Calu3 (cell line): ENCODE measurements around the gene DOCK10. TPM values are rescaled to one million over a fixed set of nuclear protein-coding genes. Genes with fewer than 3 reads are reported as not detected.
A peak's percentile ranks its signal among the peaks of the same experiment; 100 is the strongest.

ENCODE experiments used
- BruUV-seq: library from RNA; stranded (reverse); fragments of 400-500 nt; replicated peaks from 2 replicates; lab custom pipeline; 2021; lab: Mats Ljungman, UMichigan
- CTCF ChIA-PET: fragments of 300-600 bp; sonication (Branson Sonifier 250); formaldehyde crosslinking; loops from one replicate; lab custom pipeline; 2022; ENCODE audit warnings: antibody characterized with exemption; lab: Charles Lee
- DNase-seq: peaks from one replicate; pipeline ENCODE4 v3.0.0; 2022
- H3K27ac Mint-ChIP-seq: one replicate; pipeline ENCODE4 v1.8.0; 2022; ENCODE audit warnings: mixed read lengths; ENCODE audit not compliant: unreplicated experiment
- H3K27me3 Mint-ChIP-seq: one replicate; pipeline ENCODE4 v1.8.0; 2022; ENCODE audit warnings: mixed read lengths; ENCODE audit not compliant: unreplicated experiment
- H3K36me3 Mint-ChIP-seq: one replicate; pipeline ENCODE4 v1.8.0; 2022; ENCODE audit warnings: mild to moderate bottlenecking, moderate library complexity, mixed read lengths; ENCODE audit not compliant: insufficient read depth, unreplicated experiment
- H3K4me1 Mint-ChIP-seq: one replicate; pipeline ENCODE4 v1.8.0; 2022; ENCODE audit warnings: mild to moderate bottlenecking, low read depth, mixed read lengths; ENCODE audit not compliant: unreplicated experiment
- H3K4me3 Mint-ChIP-seq: one replicate; pipeline ENCODE4 v1.8.0; 2022; ENCODE audit warnings: mild to moderate bottlenecking, low read depth, moderate library complexity, mixed read lengths; ENCODE audit not compliant: unreplicated experiment
- H3K9me3 Mint-ChIP-seq: one replicate; pipeline ENCODE4 v1.8.0; 2022; ENCODE audit warnings: low read depth, mixed read lengths; ENCODE audit not compliant: unreplicated experiment
- intact Hi-C: fragments of 100-400 bp; cut with micrococcal nuclease; formaldehyde crosslinking; loops from one replicate; pipeline ENCODE4 v1.10.0; 2022; ENCODE audit not compliant: unreplicated experiment
- total RNA-seq: library from RNA; stranded (reverse); gene quantifications from 2 replicates; pipeline ENCODE4 v1.2.3, GENCODE V29; 2022
- TF ChIP-seq, protein P1 (sequence below): fragments of 200-600 bp; IDR thresholded peaks from one replicate; pipeline ENCODE4 v1.8.0; 2022; ENCODE audit warnings: antibody characterized with exemption; ENCODE audit not compliant: unreplicated experiment

The DOCK10 gene
- total RNA-seq, 1 experiment from 2014 or later, result 11.9 TPM

DNA sequence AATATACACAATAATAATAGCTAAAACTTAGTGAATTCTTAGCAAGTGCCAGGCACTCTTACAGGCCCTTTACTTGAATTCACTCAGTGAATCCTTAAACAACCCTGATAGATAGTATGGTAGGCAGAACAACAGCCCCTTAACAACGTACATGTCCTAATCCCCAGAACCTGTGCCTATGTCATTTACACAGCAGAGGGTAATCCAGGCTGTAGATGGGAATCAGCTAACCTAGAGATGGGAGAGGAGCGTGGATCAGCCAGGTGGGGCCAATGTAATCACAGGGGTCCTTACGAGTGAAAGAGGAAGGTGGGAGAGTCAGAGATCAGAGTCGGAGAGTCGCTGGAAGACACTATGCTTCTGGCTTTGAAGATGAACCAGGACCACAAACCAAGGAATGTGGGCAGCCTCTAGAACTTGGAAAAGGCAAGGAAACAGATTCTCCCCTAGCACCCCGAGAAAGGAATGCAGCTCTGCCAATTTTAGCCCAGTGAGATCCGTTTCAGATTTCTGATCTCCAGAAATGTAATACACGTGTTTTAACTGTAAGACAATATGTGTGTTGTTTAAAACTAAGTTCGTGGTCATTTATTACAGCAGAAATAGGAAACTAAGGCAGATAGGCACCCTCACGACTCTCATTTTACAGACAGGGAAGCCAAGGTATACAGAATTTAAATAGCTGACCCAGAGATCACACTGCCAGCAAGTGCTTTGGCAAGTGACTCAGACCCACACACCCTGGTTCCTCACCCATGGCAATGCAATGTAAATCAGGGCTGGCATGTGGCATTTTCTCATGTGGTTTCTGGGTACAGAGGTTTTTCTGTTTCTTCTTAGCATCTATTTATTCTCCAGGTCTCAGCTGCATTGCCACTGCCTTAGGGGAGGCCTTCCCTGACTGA, 68.9 kb downstream of the DOCK10 start:
- no peaks in the 10 kb centered on the region for H3K36me3 Mint-ChIP-seq

DNA sequence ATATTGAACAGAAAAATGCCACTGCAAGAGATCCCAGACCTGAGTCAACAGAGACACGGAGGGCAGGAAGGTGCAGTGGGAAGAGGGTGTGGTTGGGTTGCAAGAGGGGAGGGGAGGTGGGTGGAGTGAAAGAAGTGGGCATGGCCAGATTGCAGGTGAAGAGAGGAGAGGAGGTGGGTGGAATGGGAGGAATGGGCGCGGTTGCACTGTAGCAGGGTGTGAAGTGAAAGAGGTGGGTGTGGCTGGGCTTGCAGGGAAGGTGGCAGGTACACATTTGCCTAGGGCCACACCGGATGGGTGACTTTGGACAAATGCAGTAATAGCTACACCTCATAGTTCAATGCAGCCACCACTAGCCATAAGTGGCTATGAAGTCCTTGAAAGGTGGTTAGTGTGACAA, 71.1 kb downstream of the DOCK10 start:
- Mint-ChIP-seq H3K4me3 (no peak overlapping the region), H3K4me1 (peaks cover 26% of the 10 kb centered on the region), H3K9me3 (no peaks in the 10 kb centered on the region), H3K36me3 (no peaks in the 10 kb centered on the region), H3K27ac (peak overlapping the region; percentile 63), H3K27me3 (no peaks in the 10 kb centered on the region)
- no TSS peak for BruUV-seq
- CTCF ChIA-PET, result interaction anchor here (0.6 to 0.8 kb wide), 2 partner anchors 126 to 199 kb away, joined by 3 to 5 read pairs; no protein-coding TSS in a partner anchor
- DNase-seq, result peak; percentile 90
- TF ChIP-seq, protein P1, sequence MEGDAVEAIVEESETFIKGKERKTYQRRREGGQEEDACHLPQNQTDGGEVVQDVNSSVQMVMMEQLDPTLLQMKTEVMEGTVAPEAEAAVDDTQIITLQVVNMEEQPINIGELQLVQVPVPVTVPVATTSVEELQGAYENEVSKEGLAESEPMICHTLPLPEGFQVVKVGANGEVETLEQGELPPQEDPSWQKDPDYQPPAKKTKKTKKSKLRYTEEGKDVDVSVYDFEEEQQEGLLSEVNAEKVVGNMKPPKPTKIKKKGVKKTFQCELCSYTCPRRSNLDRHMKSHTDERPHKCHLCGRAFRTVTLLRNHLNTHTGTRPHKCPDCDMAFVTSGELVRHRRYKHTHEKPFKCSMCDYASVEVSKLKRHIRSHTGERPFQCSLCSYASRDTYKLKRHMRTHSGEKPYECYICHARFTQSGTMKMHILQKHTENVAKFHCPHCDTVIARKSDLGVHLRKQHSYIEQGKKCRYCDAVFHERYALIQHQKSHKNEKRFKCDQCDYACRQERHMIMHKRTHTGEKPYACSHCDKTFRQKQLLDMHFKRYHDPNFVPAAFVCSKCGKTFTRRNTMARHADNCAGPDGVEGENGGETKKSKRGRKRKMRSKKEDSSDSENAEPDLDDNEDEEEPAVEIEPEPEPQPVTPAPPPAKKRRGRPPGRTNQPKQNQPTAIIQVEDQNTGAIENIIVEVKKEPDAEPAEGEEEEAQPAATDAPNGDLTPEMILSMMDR, result no peak
- intact Hi-C loops, result loop anchor here (2.0 to 5.0 kb wide), 2 partner anchors 59 to 88 kb away; no protein-coding TSS in a partner anchor

More for the DNA sequence above, 68.9 kb downstream of the DOCK10 start:
- H3K27ac Mint-ChIP-seq, result peak overlapping the region; percentile 93
- H3K4me3 Mint-ChIP-seq, result peak overlapping the region; percentile 48
- no peaks in the 10 kb centered on the region for H3K9me3 Mint-ChIP-seq
- no peaks in the 10 kb centered on the region for H3K27me3 Mint-ChIP-seq
- TF ChIP-seq, protein P1, result no peak
- CTCF ChIA-PET, result interaction anchor here (0.6 to 0.9 kb wide), 2 partner anchors 9 to 388 kb away, joined by 4 read pairs; no protein-coding TSS in a partner anchor
- BruUV-seq, result no TSS peak
- H3K4me1 Mint-ChIP-seq, result peaks cover 26% of the 10 kb centered on the region
- peak; percentile 52 for DNase-seq
- intact Hi-C loops, result loop anchor here (5.0 kb wide), 1 partner anchor 61 kb away; no protein-coding TSS in a partner anchor

DNA sequence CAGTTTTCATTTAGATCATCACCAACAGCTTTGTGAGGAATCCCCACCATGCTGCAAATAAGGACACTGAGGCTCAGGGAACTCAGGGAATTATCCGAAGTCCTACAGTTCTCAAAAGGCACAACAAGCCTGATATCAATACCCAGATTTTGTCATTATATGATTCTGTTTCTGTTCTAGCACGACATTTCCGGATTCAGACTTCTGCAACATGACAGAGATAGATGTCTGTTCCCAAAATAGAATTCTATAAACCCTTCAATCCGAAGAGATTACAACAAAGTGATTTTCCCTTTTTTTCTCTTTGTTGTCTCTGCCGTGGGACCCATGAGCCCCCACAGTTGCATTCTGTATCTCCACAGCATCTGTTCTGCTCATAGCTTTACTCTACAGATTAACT, 72.0 kb downstream of the DOCK10 start:
- Mint-ChIP-seq H3K4me3 (no peak overlapping the region), H3K9me3 (no peaks in the 10 kb centered on the region), H3K4me1 (peaks cover 26% of the 10 kb centered on the region), H3K27me3 (no peaks in the 10 kb centered on the region), H3K36me3 (no peaks in the 10 kb centered on the region), H3K27ac (no peak overlapping the region)
- intact Hi-C loops, result loop anchor here (2.0 to 5.0 kb wide), 2 partner anchors 58 to 88 kb away; no protein-coding TSS in a partner anchor
- CTCF ChIA-PET, result interaction anchor here (0.8 kb wide), 1 partner anchor 125 kb away, joined by 3 read pairs; no protein-coding TSS in a partner anchor
- TF ChIP-seq, protein P1, result no peak
- BruUV-seq, result no TSS peak
- no peak for DNase-seq

DNA sequence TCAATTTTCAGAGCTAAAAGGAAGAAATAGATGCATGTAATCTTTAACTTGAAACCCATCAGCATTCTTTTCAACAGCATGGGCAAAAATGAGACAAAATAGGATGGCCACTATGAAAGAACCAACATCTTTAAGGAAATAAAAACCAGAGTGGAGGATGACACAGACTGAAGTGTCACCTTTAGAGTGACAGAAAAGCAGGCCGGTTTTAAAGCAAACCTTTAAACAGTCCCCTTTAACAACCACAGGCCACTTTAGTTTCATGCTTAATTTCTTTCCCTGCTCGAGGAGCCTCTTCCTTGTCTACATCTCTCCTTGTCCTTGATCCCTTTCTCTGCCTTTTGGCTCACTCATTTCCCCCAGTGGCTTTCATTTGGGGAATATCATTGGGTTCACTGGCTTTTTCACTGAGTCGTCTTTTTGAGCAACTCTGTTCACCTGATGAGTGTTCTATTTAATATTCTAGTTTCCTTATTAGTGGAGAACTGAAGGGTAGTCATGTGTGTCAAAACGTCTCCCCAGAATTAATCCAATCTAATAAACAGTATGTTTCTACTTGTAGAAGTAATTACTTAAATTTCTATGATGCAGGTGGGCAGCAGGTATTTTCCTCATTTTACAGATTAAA, 72.5 kb downstream of the DOCK10 start:
- TF ChIP-seq, protein P1, result no peak
- intact Hi-C loops, result loop anchor here (2.0 to 5.0 kb wide), 2 partner anchors 57 to 87 kb away; no protein-coding TSS in a partner anchor
- no TSS peak for BruUV-seq
- no peaks in the 10 kb centered on the region for H3K9me3 Mint-ChIP-seq
- no peak for DNase-seq
- no peak overlapping the region for H3K4me3 Mint-ChIP-seq
- no peaks in the 10 kb centered on the region for H3K36me3 Mint-ChIP-seq
- CTCF ChIA-PET, result no interaction called here
- H3K27me3 Mint-ChIP-seq, result no peaks in the 10 kb centered on the region
- no peak overlapping the region for H3K27ac Mint-ChIP-seq
- peaks cover 26% of the 10 kb centered on the region for H3K4me1 Mint-ChIP-seq
